ENCODE results near the gene MECR.

DNA sequence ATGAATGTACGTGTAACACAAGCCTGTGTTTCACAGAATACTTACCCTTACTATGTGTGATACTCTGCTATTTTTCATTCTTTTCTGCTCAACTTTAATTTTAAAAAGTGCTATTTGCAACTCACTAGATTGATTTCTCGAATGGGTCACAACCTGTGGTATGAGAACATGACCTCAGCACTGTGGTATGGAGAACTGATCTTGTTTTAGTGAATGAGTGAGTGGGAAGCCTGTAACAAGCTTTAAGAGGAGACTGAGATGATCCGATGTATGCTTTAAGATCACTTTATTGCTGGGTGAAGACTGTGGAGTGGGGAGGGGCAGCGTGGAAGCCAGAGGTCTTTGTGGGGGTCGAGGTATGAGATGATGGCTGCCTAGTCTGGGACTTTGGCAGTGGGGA lies 21.6 kb downstream of the MECR start:
- TF ChIP-seq, protein P1, sequence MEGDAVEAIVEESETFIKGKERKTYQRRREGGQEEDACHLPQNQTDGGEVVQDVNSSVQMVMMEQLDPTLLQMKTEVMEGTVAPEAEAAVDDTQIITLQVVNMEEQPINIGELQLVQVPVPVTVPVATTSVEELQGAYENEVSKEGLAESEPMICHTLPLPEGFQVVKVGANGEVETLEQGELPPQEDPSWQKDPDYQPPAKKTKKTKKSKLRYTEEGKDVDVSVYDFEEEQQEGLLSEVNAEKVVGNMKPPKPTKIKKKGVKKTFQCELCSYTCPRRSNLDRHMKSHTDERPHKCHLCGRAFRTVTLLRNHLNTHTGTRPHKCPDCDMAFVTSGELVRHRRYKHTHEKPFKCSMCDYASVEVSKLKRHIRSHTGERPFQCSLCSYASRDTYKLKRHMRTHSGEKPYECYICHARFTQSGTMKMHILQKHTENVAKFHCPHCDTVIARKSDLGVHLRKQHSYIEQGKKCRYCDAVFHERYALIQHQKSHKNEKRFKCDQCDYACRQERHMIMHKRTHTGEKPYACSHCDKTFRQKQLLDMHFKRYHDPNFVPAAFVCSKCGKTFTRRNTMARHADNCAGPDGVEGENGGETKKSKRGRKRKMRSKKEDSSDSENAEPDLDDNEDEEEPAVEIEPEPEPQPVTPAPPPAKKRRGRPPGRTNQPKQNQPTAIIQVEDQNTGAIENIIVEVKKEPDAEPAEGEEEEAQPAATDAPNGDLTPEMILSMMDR (IDR thresholded peaks at IDR 0.05): no peak
- no peak for TF ChIP-seq POLR2A (IDR thresholded peaks at IDR 0.05)
